ENCODE measurements around the gene FAM83B. TPM values are rescaled to one million over a fixed set of nuclear protein-coding genes. Genes with fewer than 3 reads are reported as not detected.

Gene FAM83B
- polyA plus RNA-seq, 2 of the 4 experiments (the other 2 are of a cell fraction): 0.03 to 0.09 TPM

- TF ChIP-seq MAFK (IDR thresholded peaks at IDR 0.05; ENCODE audit: partially characterized antibody) (no peak), E2F6 (IDR thresholded peaks at IDR 0.05; ENCODE audit: borderline replicate concordance, low read depth) (no peak), BCL3 (IDR thresholded peaks at IDR 0.05) (no peak)
Measured at GRCh38 chr6:54987633-54988290, 141.2 kb downstream of the FAM83B start (continued).

- Histone ChIP-seq H3K4me2 (no peak overlapping the region), H3K4me1 (no peaks in the 10 kb centered on the region), H3K27ac (no peak overlapping the region), H3K4me3 (no peak overlapping the region), H3K9me3 (no peaks in the 10 kb centered on the region)
- ATAC-seq (no peak), FAIRE-seq (no peak), DNase-seq (ENCODE audit: low read depth in 1 of 2, low spot score in 1 of 2) (no peak)
- POLR2A ChIA-PET: no interaction called here
- no peak for TF ChIP-seq FOSL2 (IDR thresholded peaks at IDR 0.05)
- no peak for TF ChIP-seq FOSL2 (CRISPR knock-in tag; IDR thresholded peaks at IDR 0.05)
- no peak for TF ChIP-seq MAZ (IDR thresholded peaks at IDR 0.05; ENCODE audit: borderline replicate concordance, low read depth, low read length)
- TF ChIP-seq EHF (CRISPR knock-in tag; IDR thresholded peaks at IDR 0.05): no peak
- no peak for TF ChIP-seq TP53 (CRISPR knock-in tag; IDR thresholded peaks at IDR 0.05)
- no peak for TF ChIP-seq PBX3 (IDR thresholded peaks at IDR 0.05)
- no peak for TF ChIP-seq SREBF2 (IDR thresholded peaks at IDR 0.05)
- TF ChIP-seq ZC3H11A (IDR thresholded peaks at IDR 0.05): no peak
- no peak for TF ChIP-seq MAFK (IDR thresholded peaks at IDR 0.05; ENCODE audit: partially characterized antibody)
- no peak for TF ChIP-seq CBX2 (IDR thresholded peaks at IDR 0.05; ENCODE audit: borderline replicate concordance, low read depth)
- no peak for TF ChIP-seq CEBPB (IDR thresholded peaks at IDR 0.05)
- no peak for TF ChIP-seq NR3C1 (IDR thresholded peaks at IDR 0.05)
- no peak for TF ChIP-seq RARB (CRISPR knock-in tag; IDR thresholded peaks at IDR 0.05)
- TF ChIP-seq E2F6 (IDR thresholded peaks at IDR 0.05; ENCODE audit: borderline replicate concordance, low read depth): no peak
- no peak for TF ChIP-seq ATOH8 (CRISPR knock-in tag; IDR thresholded peaks at IDR 0.05; ENCODE audit: low read depth)
- no peak for TF ChIP-seq CBX8 (IDR thresholded peaks at IDR 0.05)
- no peak for TF ChIP-seq RNF2 (IDR thresholded peaks at IDR 0.05; ENCODE audit: borderline replicate concordance, low read depth)
- TF ChIP-seq USF2 (IDR thresholded peaks at IDR 0.05): no peak
- CTCF ChIA-PET: no interaction called here
Measured at GRCh38 chr6:54988576-54988975, 142.0 kb downstream of the FAM83B start.

- no peak for TF ChIP-seq ESRRA (IDR thresholded peaks at IDR 0.05; ENCODE audit: borderline replicate concordance, low read length)
- DNase-seq (ENCODE audit: low read depth in 1 of 2, low spot score in 1 of 2) (no peak), ATAC-seq (no peak), FAIRE-seq (no peak)
- Histone ChIP-seq H3K4me1 (no peaks in the 10 kb centered on the region), H3K9me3 (no peaks in the 10 kb centered on the region), H3K4me3 (no peak overlapping the region), H3K4me2 (no peak overlapping the region), H3K27ac (no peak overlapping the region)
- WGBS (ENCODE audit: missing lambda C conversion rate): 2% methylated on average over 3 of the region's 3 CpGs
- CTCF ChIA-PET: interaction anchor here (0.6 kb wide), 1 partner anchor 539 kb away, joined by 3 read pairs; no protein-coding TSS in a partner anchor
- POLR2A ChIA-PET: no interaction called here
Measured at GRCh38 chr6:54990001-54990400, 143.4 kb downstream of the FAM83B start.

Data from A549 (cell line).